Measurements from ENCODE around the gene CAMSAP2.

Gene CAMSAP2

GRCh38 chr1:200767321-200767720, 28.6 kb downstream of the CAMSAP2 start:
- Histone ChIP-seq H3K27me3 (ENCODE audit: insufficient read depth, low read length) (no peaks in the 10 kb centered on the region), H3K9me2 (ENCODE audit: low read depth, low read length) (no peaks in the 10 kb centered on the region), H3K4me3 (ENCODE audit: low read depth, low read length, poor library complexity, severe bottlenecking) (no peak overlapping the region), H3K79me2 (ENCODE audit: insufficient read depth, low read length) (no peaks in the 10 kb centered on the region), H3K36me3 (ENCODE audit: insufficient read depth, low read length) (no peaks in the 10 kb centered on the region), H3K4me1 (ENCODE audit: insufficient read depth, low read length, severe bottlenecking) (no peaks in the 10 kb centered on the region), H3K27ac (ENCODE audit: low read depth, low read length, poor library complexity, severe bottlenecking) (no peak overlapping the region), H3K9me3 (ENCODE audit: low read length) (no peaks in the 10 kb centered on the region), H3K4me2 (ENCODE audit: low read length) (no peak overlapping the region), H3K9ac (ENCODE audit: low read length) (no peak overlapping the region), H4K20me1 (ENCODE audit: insufficient read depth, low read length) (no peaks in the 10 kb centered on the region), H2AFZ (ENCODE audit: low read length) (no peak overlapping the region), H3F3A (ENCODE audit: insufficient read depth, low read length) (no peaks in the 10 kb centered on the region)
- no peak for TF ChIP-seq EZH2 (IDR thresholded peaks at IDR 0.05; ENCODE audit: borderline replicate concordance, low read length)
- no peak for TF ChIP-seq CTCF (IDR thresholded peaks at IDR 0.05; ENCODE audit: low read length)

- Histone ChIP-seq H3K4me1 (ENCODE audit: insufficient read depth, low read length, severe bottlenecking) (no peaks in the 10 kb centered on the region), H3K79me2 (ENCODE audit: insufficient read depth, low read length) (no peaks in the 10 kb centered on the region), H3K27me3 (ENCODE audit: insufficient read depth, low read length) (no peaks in the 10 kb centered on the region), H3K9ac (ENCODE audit: low read length) (no peak overlapping the region), H3K4me3 (ENCODE audit: low read depth, low read length, poor library complexity, severe bottlenecking) (no peak overlapping the region), H3K27ac (ENCODE audit: low read depth, low read length, poor library complexity, severe bottlenecking) (no peak overlapping the region), H3K9me3 (ENCODE audit: low read length) (no peaks in the 10 kb centered on the region), H3K36me3 (ENCODE audit: insufficient read depth, low read length) (no peaks in the 10 kb centered on the region), H3K9me2 (ENCODE audit: low read depth, low read length) (no peaks in the 10 kb centered on the region), H4K20me1 (ENCODE audit: insufficient read depth, low read length) (no peaks in the 10 kb centered on the region), H3K4me2 (ENCODE audit: low read length) (no peak overlapping the region), H2AFZ (ENCODE audit: low read length) (no peak overlapping the region), H3F3A (ENCODE audit: insufficient read depth, low read length) (no peaks in the 10 kb centered on the region)
- no peak for TF ChIP-seq CTCF (IDR thresholded peaks at IDR 0.05; ENCODE audit: low read length)
- no peak for TF ChIP-seq EZH2 (IDR thresholded peaks at IDR 0.05; ENCODE audit: borderline replicate concordance, low read length)
These were observed 33.2 kb downstream of the CAMSAP2 start for GRCh38 chr1:200771625-200772555.

DNA sequence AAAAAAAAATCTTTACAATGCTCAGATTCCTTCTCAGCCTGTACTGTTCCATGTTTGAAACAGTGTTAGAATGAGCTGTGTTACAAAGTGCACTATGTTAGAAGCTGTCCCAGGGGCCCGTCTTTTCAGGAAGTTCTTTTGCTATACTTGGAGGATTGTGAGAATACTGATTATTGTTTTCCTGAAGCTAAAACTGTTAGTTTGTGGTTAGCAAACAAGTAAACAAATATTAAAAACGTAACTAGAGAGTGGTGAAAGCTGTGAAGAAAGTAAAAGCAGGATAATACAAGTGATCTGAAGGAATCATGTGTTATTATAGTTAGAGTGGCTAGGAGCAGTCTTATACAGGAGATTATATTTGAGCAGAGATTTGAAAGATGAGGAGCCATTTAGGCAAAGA, 35.6 kb downstream of the CAMSAP2 start:
- H3K79me2 ChIP-seq (ENCODE audit: insufficient read depth, low read length): no peaks in the 10 kb centered on the region
- TF ChIP-seq CTCF (IDR thresholded peaks at IDR 0.05; ENCODE audit: low read length) (no peak), EZH2 (IDR thresholded peaks at IDR 0.05; ENCODE audit: borderline replicate concordance, low read length) (no peak)
- no peak overlapping the region for H3K27ac ChIP-seq (ENCODE audit: low read depth, low read length, poor library complexity, severe bottlenecking)
- H3F3A ChIP-seq (ENCODE audit: insufficient read depth, low read length): no peaks in the 10 kb centered on the region
- H3K4me3 ChIP-seq (ENCODE audit: low read depth, low read length, poor library complexity, severe bottlenecking): no peak overlapping the region
- H3K9me2 ChIP-seq (ENCODE audit: low read depth, low read length): no peaks in the 10 kb centered on the region
- H3K27me3 ChIP-seq (ENCODE audit: insufficient read depth, low read length): no peaks in the 10 kb centered on the region
- H2AFZ ChIP-seq (ENCODE audit: low read length): no peak overlapping the region
- no peak overlapping the region for H3K4me2 ChIP-seq (ENCODE audit: low read length)
- H3K9me3 ChIP-seq (ENCODE audit: low read length): no peaks in the 10 kb centered on the region
- H3K36me3 ChIP-seq (ENCODE audit: insufficient read depth, low read length): no peaks in the 10 kb centered on the region
- H4K20me1 ChIP-seq (ENCODE audit: insufficient read depth, low read length): no peaks in the 10 kb centered on the region
- H3K4me1 ChIP-seq (ENCODE audit: insufficient read depth, low read length, severe bottlenecking): no peaks in the 10 kb centered on the region
- H3K9ac ChIP-seq (ENCODE audit: low read length): no peak overlapping the region
